ENCODE data around the gene PLCXD3.

DNA sequence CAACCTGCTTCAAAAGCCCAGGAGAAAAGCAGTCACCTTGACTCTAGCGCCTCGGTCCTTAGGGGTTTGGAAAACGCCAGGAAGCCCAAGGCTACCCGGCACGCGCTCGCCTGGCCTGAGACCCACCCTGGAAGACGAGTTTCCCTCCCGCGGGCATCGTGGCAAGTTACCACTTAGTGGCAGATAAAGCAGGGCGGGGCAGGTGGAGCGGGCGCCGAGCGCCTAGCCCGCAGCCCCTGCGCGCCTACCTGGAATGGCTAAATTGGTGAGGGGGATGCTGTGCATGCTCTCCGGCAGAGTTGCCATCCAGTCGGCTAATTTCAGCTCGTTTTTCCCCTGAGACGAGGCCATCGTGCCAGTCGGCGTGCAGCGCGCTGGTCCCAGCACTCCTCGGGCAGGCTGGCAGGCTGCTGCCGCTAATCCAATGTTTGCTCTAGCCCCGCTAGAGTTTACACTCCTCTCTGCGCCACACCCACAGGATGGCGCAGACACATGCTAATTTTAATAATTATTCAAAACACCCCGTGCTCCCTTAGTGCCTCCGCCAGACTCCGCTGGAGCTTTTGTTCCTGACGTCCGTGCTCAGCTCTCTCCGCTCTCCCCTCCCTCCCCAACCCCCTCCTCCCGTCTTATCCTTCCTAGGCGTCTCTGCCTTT is at the start of gene PLCXD3:
- TF ChIP-seq POLR2A (IDR thresholded peaks at IDR 0.05): no peak
- TF ChIP-seq, protein P1, sequence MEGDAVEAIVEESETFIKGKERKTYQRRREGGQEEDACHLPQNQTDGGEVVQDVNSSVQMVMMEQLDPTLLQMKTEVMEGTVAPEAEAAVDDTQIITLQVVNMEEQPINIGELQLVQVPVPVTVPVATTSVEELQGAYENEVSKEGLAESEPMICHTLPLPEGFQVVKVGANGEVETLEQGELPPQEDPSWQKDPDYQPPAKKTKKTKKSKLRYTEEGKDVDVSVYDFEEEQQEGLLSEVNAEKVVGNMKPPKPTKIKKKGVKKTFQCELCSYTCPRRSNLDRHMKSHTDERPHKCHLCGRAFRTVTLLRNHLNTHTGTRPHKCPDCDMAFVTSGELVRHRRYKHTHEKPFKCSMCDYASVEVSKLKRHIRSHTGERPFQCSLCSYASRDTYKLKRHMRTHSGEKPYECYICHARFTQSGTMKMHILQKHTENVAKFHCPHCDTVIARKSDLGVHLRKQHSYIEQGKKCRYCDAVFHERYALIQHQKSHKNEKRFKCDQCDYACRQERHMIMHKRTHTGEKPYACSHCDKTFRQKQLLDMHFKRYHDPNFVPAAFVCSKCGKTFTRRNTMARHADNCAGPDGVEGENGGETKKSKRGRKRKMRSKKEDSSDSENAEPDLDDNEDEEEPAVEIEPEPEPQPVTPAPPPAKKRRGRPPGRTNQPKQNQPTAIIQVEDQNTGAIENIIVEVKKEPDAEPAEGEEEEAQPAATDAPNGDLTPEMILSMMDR (IDR thresholded peaks at IDR 0.05): no peak
